Natural killer cell (primary cell): Measurements from ENCODE around the gene PRCC. TPM values are rescaled to one million over a fixed set of nuclear protein-coding genes. Genes with fewer than 3 reads are reported as not detected.

Experiments used
- ATAC-seq, 3 donors: fragments of 150-1000 bp in 2 of 3; fragments of 200-7000 bp in 1 of 3; cut with Tn5 transposase; 1 replicate in 1 of 3; 2 replicates in 2 of 3; pipeline ENCODE4 v1.10.0; 2021; ENCODE audit warnings: mild to moderate bottlenecking in 2 of 3, moderate library complexity in 2 of 3
- DNase-seq, 2 donors: peaks; one replicate each; pipeline versions ENCODE4 v3.0.0 to v3.0.0-alpha.2; 2013 to 2021; ENCODE audit warnings: mixed read lengths in 1 of 2
- H3K27ac ChIP-seq: one replicate; pipeline ENCODE4 v1.5.1; 2013; ENCODE audit warnings: mild to moderate bottlenecking, low read length
- H3K27me3 ChIP-seq: one replicate; pipeline ENCODE4 v1.6.1; 2013; ENCODE audit warnings: low read length; ENCODE audit not compliant: control insufficient read depth, insufficient read depth
- H3K36me3 ChIP-seq: one replicate; pipeline ENCODE4 v1.6.1; 2013; ENCODE audit warnings: low read length; ENCODE audit not compliant: control insufficient read depth, insufficient read depth
- H3K4me1 ChIP-seq: one replicate; pipeline ENCODE4 v1.6.1; 2013; ENCODE audit warnings: low read length; ENCODE audit not compliant: control insufficient read depth, insufficient read depth
- H3K4me3 ChIP-seq: one replicate; pipeline ENCODE4 v1.5.1; 2013; ENCODE audit warnings: low read length
- H3K9me3 ChIP-seq: one replicate; pipeline ENCODE4 v1.6.1; 2013; ENCODE audit warnings: low read length; ENCODE audit not compliant: control insufficient read depth, insufficient read depth
- H3K27ac Mint-ChIP-seq, 2 donors: one replicate each; pipeline ENCODE4 v1.8.0; 2022; ENCODE audit warnings: mild to moderate bottlenecking in 2 of 2, mixed read lengths in 2 of 2, moderate library complexity in 1 of 2
- H3K27me3 Mint-ChIP-seq, 2 donors: one replicate each; pipeline ENCODE4 v1.8.0; 2022; ENCODE audit warnings: low read depth in 2 of 2, mixed read lengths in 2 of 2
- H3K36me3 Mint-ChIP-seq: one replicate; pipeline ENCODE4 v1.8.0; 2022; ENCODE audit warnings: mixed read lengths
- H3K4me1 Mint-ChIP-seq, 2 donors: one replicate each; pipeline ENCODE4 v1.8.0; 2022; ENCODE audit warnings: mixed read lengths in 2 of 2
- H3K4me3 Mint-ChIP-seq: one replicate; pipeline ENCODE4 v1.8.0; 2022; ENCODE audit warnings: mild to moderate bottlenecking, moderate library complexity, mixed read lengths
- H3K9me3 Mint-ChIP-seq, 2 donors: one replicate each; pipeline ENCODE4 v1.8.0; 2022; ENCODE audit warnings: mixed read lengths in 2 of 2
- WGBS: methylation state at CpG from one replicate; pipeline ENCODE4 v1.1.7; 2013; ENCODE audit warnings: missing lambda C conversion rate; ENCODE audit not compliant: insufficient coverage; 5-methylcytosine and 5-hydroxymethylcytosine counted together
- intact Hi-C: fragments of 100-400 bp; cut with micrococcal nuclease; formaldehyde crosslinking; loops from one replicate; pipeline ENCODE4 v1.14.2; 2022
- total RNA-seq, 4 donors: library from RNA; stranded (reverse); fragments of 120-200 nt in 1 of 4; gene quantifications; one replicate each; pipeline versions ENCODE4 v1.2.3 to v1.2.4, GENCODE V29; 2013 to 2022
- TF ChIP-seq, protein P1 (sequence below): fragments of 200-600 bp; IDR thresholded peaks from one replicate; pipeline ENCODE4 v1.8.0; 2022; ENCODE audit warnings: antibody characterized with exemption

PRCC gene
- total RNA-seq, 3 donors from 2014 or later (not counting 1 experiment from before 2014, with no cell fraction given): 66.5 to 92.4 (median 69.1) TPM

- Histone ChIP-seq H3K4me1 (peaks cover 33% of the 10 kb centered on the region), H3K4me3 (peak overlapping the region; percentile 52), H3K27ac (peak overlapping the region; percentile 98), H3K36me3 (peaks cover 8% of the 10 kb centered on the region), H3K9me3 (no peaks in the 10 kb centered on the region), H3K27me3 (no peaks in the 10 kb centered on the region)
- no peaks in the 10 kb centered on the region for H3K27me3 Mint-ChIP-seq
- H3K4me1 Mint-ChIP-seq: peaks cover 32 to 34% of the 10 kb centered on the region in 2 donors
- TF ChIP-seq, protein P1, sequence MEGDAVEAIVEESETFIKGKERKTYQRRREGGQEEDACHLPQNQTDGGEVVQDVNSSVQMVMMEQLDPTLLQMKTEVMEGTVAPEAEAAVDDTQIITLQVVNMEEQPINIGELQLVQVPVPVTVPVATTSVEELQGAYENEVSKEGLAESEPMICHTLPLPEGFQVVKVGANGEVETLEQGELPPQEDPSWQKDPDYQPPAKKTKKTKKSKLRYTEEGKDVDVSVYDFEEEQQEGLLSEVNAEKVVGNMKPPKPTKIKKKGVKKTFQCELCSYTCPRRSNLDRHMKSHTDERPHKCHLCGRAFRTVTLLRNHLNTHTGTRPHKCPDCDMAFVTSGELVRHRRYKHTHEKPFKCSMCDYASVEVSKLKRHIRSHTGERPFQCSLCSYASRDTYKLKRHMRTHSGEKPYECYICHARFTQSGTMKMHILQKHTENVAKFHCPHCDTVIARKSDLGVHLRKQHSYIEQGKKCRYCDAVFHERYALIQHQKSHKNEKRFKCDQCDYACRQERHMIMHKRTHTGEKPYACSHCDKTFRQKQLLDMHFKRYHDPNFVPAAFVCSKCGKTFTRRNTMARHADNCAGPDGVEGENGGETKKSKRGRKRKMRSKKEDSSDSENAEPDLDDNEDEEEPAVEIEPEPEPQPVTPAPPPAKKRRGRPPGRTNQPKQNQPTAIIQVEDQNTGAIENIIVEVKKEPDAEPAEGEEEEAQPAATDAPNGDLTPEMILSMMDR: no peak
- DNase-seq: no peak
- H3K27ac Mint-ChIP-seq: no peak overlapping the region
- WGBS: 14% methylated on average over 14 of the region's 14 CpGs
- H3K9me3 Mint-ChIP-seq: no peaks in the 10 kb centered on the region
- H3K36me3 Mint-ChIP-seq: peaks cover 6% of the 10 kb centered on the region
- H3K4me3 Mint-ChIP-seq: no peak overlapping the region
- intact Hi-C loops: loop anchor here (1.0 kb wide), 5 partner anchors 15 to 50 kb away; partner anchors contain the start of genes HDGF, ISG20L2, METTL25B and MRPL24
- ATAC-seq: no peak
Measured at GRCh38 chr1:156766298-156767100, 836 bp upstream of the PRCC start.

DNA sequence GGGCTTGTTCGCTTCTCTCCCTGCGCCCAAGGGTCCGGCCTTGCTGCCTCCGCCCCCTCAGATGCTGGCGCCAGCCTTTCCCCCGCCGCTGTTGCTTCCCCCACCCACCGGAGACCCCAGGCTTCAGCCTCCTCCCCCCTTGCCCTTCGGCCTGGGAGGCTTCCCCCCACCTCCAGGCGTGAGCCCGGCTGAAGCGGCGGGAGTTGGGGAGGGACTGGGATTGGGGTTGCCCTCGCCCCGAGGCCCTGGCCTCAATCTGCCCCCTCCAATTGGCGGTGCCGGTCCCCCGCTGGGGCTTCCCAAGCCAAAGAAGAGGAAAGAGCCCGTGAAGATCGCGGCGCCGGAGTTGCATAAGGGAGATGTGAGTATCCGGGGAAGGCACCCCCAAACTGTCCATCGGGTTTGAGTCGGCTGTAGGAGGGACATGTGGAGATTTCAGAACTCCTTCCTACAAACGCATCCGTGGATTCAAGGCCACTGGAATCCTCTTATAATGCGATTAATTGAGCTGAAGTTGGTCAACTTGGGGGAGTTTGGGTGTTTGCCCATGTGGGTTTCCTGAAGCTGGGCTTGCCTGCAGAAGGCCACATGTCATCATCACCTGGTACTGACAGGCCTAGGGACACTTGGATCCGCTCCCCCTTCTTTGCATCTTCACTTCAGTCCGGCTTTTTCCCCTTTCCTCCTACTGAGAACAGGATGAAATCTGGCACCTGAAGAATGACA is 707 bp downstream of the PRCC start:
- under 1% methylated on average over 28 of the region's 31 CpGs for WGBS
- Histone ChIP-seq H3K4me1 (peaks cover 33% of the 10 kb centered on the region), H3K4me3 (peak overlapping the region; percentile 86), H3K36me3 (peaks cover 14% of the 10 kb centered on the region), H3K9me3 (no peaks in the 10 kb centered on the region), H3K27ac (peak overlapping the region; percentile 98), H3K27me3 (no peaks in the 10 kb centered on the region)
- Mint-ChIP-seq H3K27me3 (no peaks in the 10 kb centered on the region), H3K4me1 (peaks cover 39 to 46% of the 10 kb centered on the region in 2 donors), H3K4me3 (no peak overlapping the region), H3K36me3 (peaks cover 6% of the 10 kb centered on the region), H3K27ac (no peak overlapping the region), H3K9me3 (no peaks in the 10 kb centered on the region)
- DNase-seq: peak; percentile 40 to 73
- intact Hi-C loops: loop anchor here (1.0 kb wide), 5 partner anchors 17 to 48 kb away; partner anchors contain the start of genes HDGF, ISG20L2, METTL25B and MRPL24
- peak; percentile 0 to 5 (median 0) for ATAC-seq
- TF ChIP-seq, protein P1: no peak

- Mint-ChIP-seq H3K4me1 (peaks cover 47 to 53% of the 10 kb centered on the region in 2 donors), H3K4me3 (no peak overlapping the region), H3K9me3 (no peaks in the 10 kb centered on the region), H3K36me3 (peaks cover 6% of the 10 kb centered on the region), H3K27ac (no peak overlapping the region), H3K27me3 (no peaks in the 10 kb centered on the region)
- H3K27ac ChIP-seq: peak overlapping the region; percentile 98
- TF ChIP-seq, protein P1: no peak
- H3K9me3 ChIP-seq: no peaks in the 10 kb centered on the region
- intact Hi-C loops: no loop called here
- WGBS: 41% methylated on average over 6 of the region's 8 CpGs
- peaks cover 33% of the 10 kb centered on the region for H3K4me1 ChIP-seq
- peak overlapping the region; percentile 86 for H3K4me3 ChIP-seq
- peaks cover 19% of the 10 kb centered on the region for H3K36me3 ChIP-seq
- DNase-seq: no peak
- H3K27me3 ChIP-seq: no peaks in the 10 kb centered on the region
- ATAC-seq: no peak
Measured at GRCh38 chr1:156768610-156769295, 1.4 kb downstream of the PRCC start.
